ENCODE results near the gene EVI5L.

GRCh38 chr19:7787141-7787540, 42.9 kb upstream of the EVI5L start:
- TF ChIP-seq TCF7L2 (IDR thresholded peaks at IDR 0.05; ENCODE audit: low read depth, low read length), result no peak
- TF ChIP-seq CTCF (CRISPR knock-in tag; IDR thresholded peaks at IDR 0.05), result no peak
- TF ChIP-seq JUNB (CRISPR knock-in tag; IDR thresholded peaks at IDR 0.05; ENCODE audit: borderline replicate concordance), result no peak
- no peak for TF ChIP-seq CBX5 (CRISPR knock-in tag; IDR thresholded peaks at IDR 0.05; ENCODE audit: borderline replicate concordance)
- no peak for TF ChIP-seq ZBTB33 (CRISPR knock-in tag; IDR thresholded peaks at IDR 0.05)
- no peak for TF ChIP-seq RXRA (CRISPR knock-in tag; IDR thresholded peaks at IDR 0.05)
- no peak for TF ChIP-seq SUZ12 (IDR thresholded peaks at IDR 0.05; ENCODE audit: low read depth, low read length)
- no peak for TF ChIP-seq PBX3 (CRISPR knock-in tag; IDR thresholded peaks at IDR 0.05; ENCODE audit: borderline replicate concordance)
- TF ChIP-seq ZNF280D (CRISPR knock-in tag; IDR thresholded peaks at IDR 0.05), result no peak
- no peak for TF ChIP-seq ZNF274 (CRISPR knock-in tag; IDR thresholded peaks at IDR 0.05)
- TF ChIP-seq ZNF451 (CRISPR knock-in tag; IDR thresholded peaks at IDR 0.05), result no peak
